ENCODE data around the gene NR2F2. TPM values are rescaled to one million over a fixed set of nuclear protein-coding genes. Genes with fewer than 3 reads are reported as not detected.

The NR2F2 gene
- total RNA-seq, 1 experiment from 2014 or later, result 53.7 TPM

- Histone ChIP-seq H3K4me3 (ENCODE audit: low read depth in 2 of 2, low read length in 2 of 2) (no peak overlapping the region), H3K27ac (ENCODE audit: low read length) (no peak overlapping the region), H3K27me3 (ENCODE audit: control insufficient read depth, insufficient read depth, low read length) (no peaks in the 10 kb centered on the region), H3K9me3 (ENCODE audit: control insufficient read depth, insufficient read depth, low read depth, low read length) (no peaks in the 10 kb centered on the region), H3K36me3 (ENCODE audit: control insufficient read depth, insufficient read depth, low read length) (no peaks in the 10 kb centered on the region), H3K4me1 (ENCODE audit: control insufficient read depth, insufficient read depth, low read length) (peaks cover 2% of the 10 kb centered on the region)
- in situ Hi-C loops (cut with HindIII; ENCODE audit: low pct_unique_long_range_greater_than_20kb, low sequenced_read_pairs), result no loop called here
- ATAC-seq (no peak), DNase-seq (ENCODE audit: low read depth, low spot score) (no peak)
- BruUV-seq (replicated peaks), result no TSS peak
- TF ChIP-seq TCF7L2 (IDR thresholded peaks at IDR 0.05; ENCODE audit: low read depth, low read length) (no peak), REST (IDR thresholded peaks at IDR 0.05; ENCODE audit: insufficient read depth in 1 of 2, low read depth in 2 of 2, low read length in 1 of 2) (no peak), POLR2AphosphoS5 (IDR thresholded peaks at IDR 0.05; ENCODE audit: low read depth, low read length) (no peak), CTCF (IDR thresholded peaks at IDR 0.05) (no peak), SIN3A (IDR thresholded peaks at IDR 0.05; ENCODE audit: borderline replicate concordance, insufficient read depth, low read depth, low read length) (no peak)
- intact Hi-C loops (cut with micrococcal nuclease; ENCODE audit: unreplicated experiment), result no loop called here
- CTCF ChIA-PET, result no interaction called here
- POLR2A ChIA-PET, result no interaction called here
Measured at GRCh38 chr15:96311956-96312294, 18.6 kb upstream of the NR2F2 start.

- DNase-seq (ENCODE audit: low read depth, low spot score), result no peak
- POLR2A ChIA-PET, result no interaction called here
- ATAC-seq, result no peak
Measured at GRCh38 chr15:96312641-96313335, 17.7 kb upstream of the NR2F2 start.

More at GRCh38 chr15:96312641-96313335, 17.7 kb upstream of the NR2F2 start:
- Histone ChIP-seq H3K36me3 (ENCODE audit: control insufficient read depth, insufficient read depth, low read length) (no peaks in the 10 kb centered on the region), H3K4me3 (ENCODE audit: low read depth in 2 of 2, low read length in 2 of 2) (no peak overlapping the region), H3K4me1 (ENCODE audit: control insufficient read depth, insufficient read depth, low read length) (peaks cover 9% of the 10 kb centered on the region), H3K9me3 (ENCODE audit: control insufficient read depth, insufficient read depth, low read depth, low read length) (no peaks in the 10 kb centered on the region), H3K27me3 (ENCODE audit: control insufficient read depth, insufficient read depth, low read length) (no peaks in the 10 kb centered on the region), H3K27ac (ENCODE audit: low read length) (no peak overlapping the region)
- TF ChIP-seq TCF7L2 (IDR thresholded peaks at IDR 0.05; ENCODE audit: low read depth, low read length) (no peak), REST (IDR thresholded peaks at IDR 0.05; ENCODE audit: insufficient read depth in 1 of 2, low read depth in 2 of 2, low read length in 1 of 2) (no peak), SIN3A (IDR thresholded peaks at IDR 0.05; ENCODE audit: borderline replicate concordance, insufficient read depth, low read depth, low read length) (no peak), POLR2AphosphoS5 (IDR thresholded peaks at IDR 0.05; ENCODE audit: low read depth, low read length) (no peak), CTCF (IDR thresholded peaks at IDR 0.05) (no peak)
- CTCF ChIA-PET, result no interaction called here
- in situ Hi-C loops (cut with HindIII; ENCODE audit: low pct_unique_long_range_greater_than_20kb, low sequenced_read_pairs), result no loop called here
- intact Hi-C loops (cut with micrococcal nuclease; ENCODE audit: unreplicated experiment), result no loop called here
- no TSS peak for BruUV-seq (replicated peaks)

Data from Panc1 (cell line).